ENCODE results near the gene NCKAP5. TPM values are rescaled to one million over a fixed set of nuclear protein-coding genes. Genes with fewer than 3 reads are reported as not detected.

The NCKAP5 gene
- total and polyA plus RNA-seq, 4 donors, result 0.57 to 2.8 (median 2.4) TPM

DNA sequence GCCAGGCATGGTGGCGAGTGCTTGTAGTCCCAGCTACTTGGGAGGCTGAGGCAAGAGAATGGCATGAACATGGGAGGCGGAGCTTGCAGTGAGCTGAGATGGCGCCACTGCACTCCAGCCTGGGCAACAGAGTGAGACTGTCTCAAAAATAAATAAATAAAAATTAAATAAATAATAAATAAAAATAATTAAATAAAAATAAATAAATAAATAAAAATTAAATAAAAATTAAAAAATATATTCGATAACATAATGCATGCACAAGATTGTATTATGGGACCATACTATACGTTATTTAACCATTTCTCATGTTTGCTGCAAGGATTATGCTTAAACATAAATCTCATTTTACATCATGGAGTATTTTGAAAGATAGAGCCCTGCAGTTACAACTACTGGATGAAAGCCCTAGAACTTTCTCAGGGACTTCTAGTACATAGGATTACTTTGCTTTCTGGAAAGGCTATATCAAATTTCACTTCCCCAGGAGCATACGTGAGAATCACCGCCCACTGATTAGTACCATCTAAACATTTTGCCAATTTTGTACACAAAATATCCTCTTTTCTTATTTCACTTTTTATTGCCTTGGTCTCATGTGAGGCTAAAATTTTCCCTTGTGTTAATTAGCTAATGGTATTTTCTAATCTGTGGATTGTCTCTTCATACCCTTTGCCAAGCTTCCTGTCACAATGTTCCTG is 664.0 kb downstream of the NCKAP5 start:
- no peak overlapping the region for H3K27ac ChIP-seq (ENCODE audit: low read depth in 1 of 2, low read length in 2 of 2)
- H3K36me3 ChIP-seq (ENCODE audit: control insufficient read depth in 4 of 4, insufficient read depth in 3 of 4, low read depth in 1 of 4, low read length in 3 of 4), result no peaks in the 10 kb centered on the region
- no peaks in the 10 kb centered on the region for H3K4me1 ChIP-seq (ENCODE audit: control insufficient read depth in 4 of 4, insufficient read depth in 4 of 4, low read length in 3 of 4)
- no peak for DNase-seq (ENCODE audit: low spot score)
- H3K4me3 ChIP-seq (ENCODE audit: low read depth in 1 of 3, low read length in 3 of 3), result no peak overlapping the region
- TF ChIP-seq, protein P1, sequence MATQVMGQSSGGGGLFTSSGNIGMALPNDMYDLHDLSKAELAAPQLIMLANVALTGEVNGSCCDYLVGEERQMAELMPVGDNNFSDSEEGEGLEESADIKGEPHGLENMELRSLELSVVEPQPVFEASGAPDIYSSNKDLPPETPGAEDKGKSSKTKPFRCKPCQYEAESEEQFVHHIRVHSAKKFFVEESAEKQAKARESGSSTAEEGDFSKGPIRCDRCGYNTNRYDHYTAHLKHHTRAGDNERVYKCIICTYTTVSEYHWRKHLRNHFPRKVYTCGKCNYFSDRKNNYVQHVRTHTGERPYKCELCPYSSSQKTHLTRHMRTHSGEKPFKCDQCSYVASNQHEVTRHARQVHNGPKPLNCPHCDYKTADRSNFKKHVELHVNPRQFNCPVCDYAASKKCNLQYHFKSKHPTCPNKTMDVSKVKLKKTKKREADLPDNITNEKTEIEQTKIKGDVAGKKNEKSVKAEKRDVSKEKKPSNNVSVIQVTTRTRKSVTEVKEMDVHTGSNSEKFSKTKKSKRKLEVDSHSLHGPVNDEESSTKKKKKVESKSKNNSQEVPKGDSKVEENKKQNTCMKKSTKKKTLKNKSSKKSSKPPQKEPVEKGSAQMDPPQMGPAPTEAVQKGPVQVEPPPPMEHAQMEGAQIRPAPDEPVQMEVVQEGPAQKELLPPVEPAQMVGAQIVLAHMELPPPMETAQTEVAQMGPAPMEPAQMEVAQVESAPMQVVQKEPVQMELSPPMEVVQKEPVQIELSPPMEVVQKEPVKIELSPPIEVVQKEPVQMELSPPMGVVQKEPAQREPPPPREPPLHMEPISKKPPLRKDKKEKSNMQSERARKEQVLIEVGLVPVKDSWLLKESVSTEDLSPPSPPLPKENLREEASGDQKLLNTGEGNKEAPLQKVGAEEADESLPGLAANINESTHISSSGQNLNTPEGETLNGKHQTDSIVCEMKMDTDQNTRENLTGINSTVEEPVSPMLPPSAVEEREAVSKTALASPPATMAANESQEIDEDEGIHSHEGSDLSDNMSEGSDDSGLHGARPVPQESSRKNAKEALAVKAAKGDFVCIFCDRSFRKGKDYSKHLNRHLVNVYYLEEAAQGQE (IDR thresholded peaks at IDR 0.05), result no peak
- no peak for TF ChIP-seq HNF4G (IDR thresholded peaks at IDR 0.05)
- TF ChIP-seq, protein P2, sequence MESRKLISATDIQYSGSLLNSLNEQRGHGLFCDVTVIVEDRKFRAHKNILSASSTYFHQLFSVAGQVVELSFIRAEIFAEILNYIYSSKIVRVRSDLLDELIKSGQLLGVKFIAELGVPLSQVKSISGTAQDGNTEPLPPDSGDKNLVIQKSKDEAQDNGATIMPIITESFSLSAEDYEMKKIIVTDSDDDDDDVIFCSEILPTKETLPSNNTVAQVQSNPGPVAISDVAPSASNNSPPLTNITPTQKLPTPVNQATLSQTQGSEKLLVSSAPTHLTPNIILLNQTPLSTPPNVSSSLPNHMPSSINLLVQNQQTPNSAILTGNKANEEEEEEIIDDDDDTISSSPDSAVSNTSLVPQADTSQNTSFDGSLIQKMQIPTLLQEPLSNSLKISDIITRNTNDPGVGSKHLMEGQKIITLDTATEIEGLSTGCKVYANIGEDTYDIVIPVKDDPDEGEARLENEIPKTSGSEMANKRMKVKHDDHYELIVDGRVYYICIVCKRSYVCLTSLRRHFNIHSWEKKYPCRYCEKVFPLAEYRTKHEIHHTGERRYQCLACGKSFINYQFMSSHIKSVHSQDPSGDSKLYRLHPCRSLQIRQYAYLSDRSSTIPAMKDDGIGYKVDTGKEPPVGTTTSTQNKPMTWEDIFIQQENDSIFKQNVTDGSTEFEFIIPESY (IDR thresholded peaks at IDR 0.05), result no peak
- TF ChIP-seq NR2F2 (IDR thresholded peaks at IDR 0.05), result no peak
- TF ChIP-seq YY1 (IDR thresholded peaks at IDR 0.05), result no peak
- TF ChIP-seq, protein P3, sequence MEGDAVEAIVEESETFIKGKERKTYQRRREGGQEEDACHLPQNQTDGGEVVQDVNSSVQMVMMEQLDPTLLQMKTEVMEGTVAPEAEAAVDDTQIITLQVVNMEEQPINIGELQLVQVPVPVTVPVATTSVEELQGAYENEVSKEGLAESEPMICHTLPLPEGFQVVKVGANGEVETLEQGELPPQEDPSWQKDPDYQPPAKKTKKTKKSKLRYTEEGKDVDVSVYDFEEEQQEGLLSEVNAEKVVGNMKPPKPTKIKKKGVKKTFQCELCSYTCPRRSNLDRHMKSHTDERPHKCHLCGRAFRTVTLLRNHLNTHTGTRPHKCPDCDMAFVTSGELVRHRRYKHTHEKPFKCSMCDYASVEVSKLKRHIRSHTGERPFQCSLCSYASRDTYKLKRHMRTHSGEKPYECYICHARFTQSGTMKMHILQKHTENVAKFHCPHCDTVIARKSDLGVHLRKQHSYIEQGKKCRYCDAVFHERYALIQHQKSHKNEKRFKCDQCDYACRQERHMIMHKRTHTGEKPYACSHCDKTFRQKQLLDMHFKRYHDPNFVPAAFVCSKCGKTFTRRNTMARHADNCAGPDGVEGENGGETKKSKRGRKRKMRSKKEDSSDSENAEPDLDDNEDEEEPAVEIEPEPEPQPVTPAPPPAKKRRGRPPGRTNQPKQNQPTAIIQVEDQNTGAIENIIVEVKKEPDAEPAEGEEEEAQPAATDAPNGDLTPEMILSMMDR (IDR thresholded peaks at IDR 0.05; ENCODE audit: low read depth, low read length, missing input control), result no peak
- TF ChIP-seq SP1 (IDR thresholded peaks at IDR 0.05), result no peak
- TF ChIP-seq JUND (IDR thresholded peaks at IDR 0.05), result no peak
- TF ChIP-seq TAF1 (conservative IDR thresholded peaks at IDR 0.05), result no peak
- TF ChIP-seq, protein P4, sequence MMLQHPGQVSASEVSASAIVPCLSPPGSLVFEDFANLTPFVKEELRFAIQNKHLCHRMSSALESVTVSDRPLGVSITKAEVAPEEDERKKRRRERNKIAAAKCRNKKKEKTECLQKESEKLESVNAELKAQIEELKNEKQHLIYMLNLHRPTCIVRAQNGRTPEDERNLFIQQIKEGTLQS (IDR thresholded peaks at IDR 0.05), result no peak
- TF ChIP-seq GABPA (IDR thresholded peaks at IDR 0.05 in 1 of 2, conservative IDR thresholded peaks at IDR 0.05 in 1 of 2), result no peak
- no peak for TF ChIP-seq FOXA1 (IDR thresholded peaks at IDR 0.05)
- TF ChIP-seq RAD21 (IDR thresholded peaks at IDR 0.05), result no peak
- TF ChIP-seq, protein P5, sequence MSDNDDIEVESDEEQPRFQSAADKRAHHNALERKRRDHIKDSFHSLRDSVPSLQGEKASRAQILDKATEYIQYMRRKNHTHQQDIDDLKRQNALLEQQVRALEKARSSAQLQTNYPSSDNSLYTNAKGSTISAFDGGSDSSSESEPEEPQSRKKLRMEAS (IDR thresholded peaks at IDR 0.05), result no peak
- no peak for TF ChIP-seq EGR1 (IDR thresholded peaks at IDR 0.05; ENCODE audit: low read depth in 2 of 2)
- TF ChIP-seq FOXA2 (IDR thresholded peaks at IDR 0.05), result no peak
- TF ChIP-seq HNF4A (conservative IDR thresholded peaks at IDR 0.05), result no peak
- no peak for TF ChIP-seq RXRA (IDR thresholded peaks at IDR 0.05)
- H3K9ac ChIP-seq (ENCODE audit: low read depth in 1 of 2, low read length in 2 of 2), result no peak overlapping the region
- 92% methylated on average over 7 of the region's 7 CpGs for WGBS
- no peaks in the 10 kb centered on the region for H3K9me3 ChIP-seq (ENCODE audit: control insufficient read depth in 4 of 4, low read length in 3 of 4)
- no peaks in the 10 kb centered on the region for H3K27me3 ChIP-seq (ENCODE audit: control insufficient read depth in 4 of 4, insufficient read depth in 4 of 4, low read length in 3 of 4)
